Measurements from ENCODE around the gene URB1.

- TF ChIP-seq EGR1 (IDR thresholded peaks at IDR 0.05; ENCODE audit: borderline replicate concordance, low read depth, low read length) (no peak), MAX (IDR thresholded peaks at IDR 0.05) (no peak), POLR2A (IDR thresholded peaks at IDR 0.05; ENCODE audit: control extremely low read depth in 1 of 2, low read depth in 2 of 2, low read length in 2 of 2) (no peak), RXRA (IDR thresholded peaks at IDR 0.05; ENCODE audit: insufficient read depth, low read depth, low read length) (no peak), SP4 (IDR thresholded peaks at IDR 0.05; ENCODE audit: low read length) (no peak), HDAC2 (IDR thresholded peaks at IDR 0.05; ENCODE audit: borderline replicate concordance in 1 of 2, low read depth in 2 of 2, low read length in 2 of 2) (no peak), POLR2AphosphoS5 (IDR thresholded peaks at IDR 0.05; ENCODE audit: low read depth, low read length) (no peak), EZH2 (IDR thresholded peaks at IDR 0.05; ENCODE audit: low read depth, low read length, severe bottlenecking) (no peak), SP2 (IDR thresholded peaks at IDR 0.05; ENCODE audit: low read length) (no peak), CEBPB (IDR thresholded peaks at IDR 0.05; ENCODE audit: low read depth, low read length) (no peak), RAD21 (IDR thresholded peaks at IDR 0.05 in 1 of 2, conservative IDR thresholded peaks at IDR 0.05 in 1 of 2; ENCODE audit: low read depth in 2 of 2, low read length in 2 of 2) (no peak)
- TF ChIP-seq, protein P1, sequence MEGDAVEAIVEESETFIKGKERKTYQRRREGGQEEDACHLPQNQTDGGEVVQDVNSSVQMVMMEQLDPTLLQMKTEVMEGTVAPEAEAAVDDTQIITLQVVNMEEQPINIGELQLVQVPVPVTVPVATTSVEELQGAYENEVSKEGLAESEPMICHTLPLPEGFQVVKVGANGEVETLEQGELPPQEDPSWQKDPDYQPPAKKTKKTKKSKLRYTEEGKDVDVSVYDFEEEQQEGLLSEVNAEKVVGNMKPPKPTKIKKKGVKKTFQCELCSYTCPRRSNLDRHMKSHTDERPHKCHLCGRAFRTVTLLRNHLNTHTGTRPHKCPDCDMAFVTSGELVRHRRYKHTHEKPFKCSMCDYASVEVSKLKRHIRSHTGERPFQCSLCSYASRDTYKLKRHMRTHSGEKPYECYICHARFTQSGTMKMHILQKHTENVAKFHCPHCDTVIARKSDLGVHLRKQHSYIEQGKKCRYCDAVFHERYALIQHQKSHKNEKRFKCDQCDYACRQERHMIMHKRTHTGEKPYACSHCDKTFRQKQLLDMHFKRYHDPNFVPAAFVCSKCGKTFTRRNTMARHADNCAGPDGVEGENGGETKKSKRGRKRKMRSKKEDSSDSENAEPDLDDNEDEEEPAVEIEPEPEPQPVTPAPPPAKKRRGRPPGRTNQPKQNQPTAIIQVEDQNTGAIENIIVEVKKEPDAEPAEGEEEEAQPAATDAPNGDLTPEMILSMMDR (IDR thresholded peaks at IDR 0.05; ENCODE audit: control extremely low read depth in 1 of 3, insufficient read depth in 1 of 3, low read depth in 1 of 3, low read length in 3 of 3), result no peak
Observed at GRCh38 chr21:32337206-32337605, 55.6 kb downstream of the URB1 start.
